Transverse colon (tissue), 4 donors: ENCODE results near the gene OGA. TPM values are rescaled to one million over a fixed set of nuclear protein-coding genes. Genes with fewer than 3 reads are reported as not detected.

Experiments
- DNase-seq: peaks from one replicate; pipeline ENCODE4 v3.0.0-alpha.2; 2019
- H3K27ac ChIP-seq, 4 donors: fragments of 200-600 bp; sonication (generic); 2 replicates each; pipeline ENCODE4 v1.5.1; 2016 to 2018; ENCODE audit warnings: inconsistent platforms in 4 of 4
- H3K27me3 ChIP-seq: fragments of 200-600 bp; sonication (generic); 2 replicates; pipeline ENCODE4 v1.5.1; 2017; ENCODE audit warnings: inconsistent platforms
- H3K36me3 ChIP-seq, 4 donors: fragments of 200-600 bp; sonication (generic); 2 replicates each; pipeline ENCODE4 v1.5.1; 2017 to 2019; ENCODE audit warnings: inconsistent platforms in 4 of 4
- H3K4me1 ChIP-seq, 4 donors: fragments of 200-600 bp; sonication (generic); 2 replicates each; pipeline ENCODE4 v1.5.1; 2017 to 2020; ENCODE audit warnings: inconsistent platforms in 4 of 4
- H3K4me3 ChIP-seq, 4 donors: fragments of 200-600 bp; sonication (generic); 1 replicate in 1 of 4; 2 replicates in 3 of 4; pipeline versions ENCODE4 v1.5.1 to v1.6.1; 2017 to 2019; ENCODE audit warnings: inconsistent platforms in 4 of 4
- H3K9me3 ChIP-seq, 2 donors: fragments of 200-600 bp; sonication (generic); 2 replicates each; pipeline ENCODE4 v1.5.1; 2017 to 2019; ENCODE audit warnings: inconsistent platforms in 2 of 2
- CTCF ChIP-seq, 5 experiments: fragments of 200-600 bp in 3 of 5; fragments of 450-650 bp in 2 of 5; sonication (generic) in 3 of 5; IDR thresholded peaks; 1 replicate in 2 of 5; 2 replicates in 3 of 5; pipeline ENCODE4 v1.5.1; 2016 to 2017; ENCODE audit warnings: antibody characterized with exemption in 5 of 5, inconsistent platforms in 3 of 5, mild to moderate bottlenecking in 2 of 5, moderate library complexity in 1 of 5
- EP300 ChIP-seq: sonication (generic); formaldehyde crosslinking; IDR thresholded peaks from one replicate; pipeline ENCODE4 v1.6.1; 2017; ENCODE audit warnings: antibody characterized with exemption, low read depth
- POLR2A ChIP-seq: fragments of 450-650 bp; IDR thresholded peaks from one replicate; pipeline ENCODE4 v1.6.1; 2016; ENCODE audit warnings: antibody characterized with exemption, mild to moderate bottlenecking, moderate library complexity
- POLR2AphosphoS5 ChIP-seq, 3 donors: sonication (generic); formaldehyde crosslinking; IDR thresholded peaks; one replicate each; pipeline ENCODE4 v1.6.1; 2016; ENCODE audit warnings: antibody characterized with exemption in 3 of 3
- WGBS, 2 donors: methylation state at CpG; one replicate each; pipeline ENCODE4 v1.1.5; 2018; ENCODE audit warnings: low coverage in 1 of 2; 5-methylcytosine and 5-hydroxymethylcytosine counted together
- in situ Hi-C, 4 donors: fragments of 200-750 bp; cut with MboI; loops; one replicate each; pipeline versions ENCODE4 v1.15.0 to v1.15.1; 2017; ENCODE audit warnings: low sequenced_read_pairs in 3 of 4, low pct_ligation_motif_present in 1 of 4, low pct_unique_long_range_greater_than_20kb in 1 of 4
- intact Hi-C: fragments of 100-400 bp; cut with DNase I; formaldehyde crosslinking; loops from one replicate; pipeline ENCODE4 v1.15.1; 2023; ENCODE audit warnings: low total_unique reads
- total RNA-seq, 4 donors: library from RNA; depleted of rRNA; stranded (reverse); fragments of >200 nt; gene quantifications; one replicate each; pipeline ENCODE4 v1.1.0, GENCODE V29; 2016

Gene OGA
- total RNA-seq, 4 donors from 2014 or later: 114 to 608 (median 172) TPM

- intact Hi-C loops: no loop called here
- TF ChIP-seq CTCF (IDR thresholded peaks at IDR 0.05): no peak
- TF ChIP-seq POLR2AphosphoS5 (IDR thresholded peaks at IDR 0.05): no peak
- no peak for TF ChIP-seq POLR2A
- TF ChIP-seq EP300: no peak
- in situ Hi-C loops: no loop called here
- Histone ChIP-seq H3K4me1 (peaks cover 4 to 17% (median 11%) of the 10 kb centered on the region in 4 donors), H3K9me3 (no peaks in the 10 kb centered on the region), H3K4me3 (no peak overlapping the region), H3K36me3 (no peaks in the 10 kb centered on the region), H3K27ac (no peak overlapping the region), H3K27me3 (no peaks in the 10 kb centered on the region)
- 80 to 90% methylated on average over 1 to 10 of the region's 10 CpGs for WGBS, 2 donors
- no peak for DNase-seq
Observed at GRCh38 chr10:101827919-101828600, 9.8 kb upstream of the OGA start.

GRCh38 chr10:101826852-101827434 lies 8.7 kb upstream of the OGA start:
- Histone ChIP-seq H3K27me3 (no peaks in the 10 kb centered on the region), H3K27ac (no peak overlapping the region), H3K4me1 (peaks cover 4 to 17% (median 11%) of the 10 kb centered on the region in 4 donors), H3K9me3 (no peaks in the 10 kb centered on the region), H3K4me3 (no peak overlapping the region), H3K36me3 (no peaks in the 10 kb centered on the region)
- in situ Hi-C loops: no loop called here
- DNase-seq: no peak
- intact Hi-C loops: no loop called here
- WGBS, 2 donors: 94 to 100% methylated on average over 3 to 5 of the region's 5 CpGs
- TF ChIP-seq POLR2AphosphoS5 (IDR thresholded peaks at IDR 0.05): no peak
- no peak for TF ChIP-seq EP300
- no peak for TF ChIP-seq POLR2A
- no peak for TF ChIP-seq CTCF (IDR thresholded peaks at IDR 0.05)

GRCh38 chr10:101824736-101825135 lies 6.5 kb upstream of the OGA start:
- in situ Hi-C loops: no loop called here
- TF ChIP-seq POLR2AphosphoS5 (IDR thresholded peaks at IDR 0.05) (no peak), CTCF (IDR thresholded peaks at IDR 0.05) (no peak), POLR2A (no peak), EP300 (no peak)
- Histone ChIP-seq H3K36me3 (no peaks in the 10 kb centered on the region), H3K4me3 (no peak overlapping the region), H3K9me3 (no peaks in the 10 kb centered on the region), H3K27ac (no peak overlapping the region), H3K4me1 (peaks cover 0 to 6% (median 2%) of the 10 kb centered on the region in 4 donors), H3K27me3 (no peaks in the 10 kb centered on the region)
- DNase-seq: no peak
- intact Hi-C loops: no loop called here
- WGBS, 2 donors: 88 to 100% methylated on average over 2 of the region's 2 CpGs

GRCh38 chr10:101818872-101819633 lies 809 bp upstream of the OGA start:
- WGBS, 2 donors: 28 to 40% methylated on average over 6 to 14 of the region's 14 CpGs
- Histone ChIP-seq H3K4me1 (peaks cover 2 to 34% (median 29%) of the 10 kb centered on the region in 4 donors), H3K9me3 (no peaks in the 10 kb centered on the region), H3K4me3 (peak overlapping the region; percentile 6 to 93 (median 56)), H3K36me3 (no peaks in the 10 kb centered on the region), H3K27me3 (no peaks in the 10 kb centered on the region), H3K27ac (peak overlapping the region; percentile 96 to 99 (median 98))
- intact Hi-C loops: no loop called here
- peak; percentile 49 for DNase-seq
- in situ Hi-C loops: no loop called here
- TF ChIP-seq POLR2A: no peak
- no peak for TF ChIP-seq CTCF (IDR thresholded peaks at IDR 0.05)
- no peak for TF ChIP-seq EP300
- TF ChIP-seq POLR2AphosphoS5 (IDR thresholded peaks at IDR 0.05): no peak
